OCI-LY7 (cell line): ENCODE measurements around the gene E2F8. TPM values are rescaled to one million over a fixed set of nuclear protein-coding genes. Genes with fewer than 3 reads are reported as not detected.

Experiments used
- BruUV-seq: library from RNA; stranded (reverse); fragments of 400-500 nt; replicated peaks from 2 replicates; lab custom pipeline; 2021; lab: Mats Ljungman, UMichigan
- CTCF ChIA-PET: fragments of 300-600 bp; sonication (Branson Sonifier 250); formaldehyde crosslinking; loops from one replicate; lab custom pipeline; 2022; ENCODE audit warnings: antibody characterized with exemption; ENCODE audit not compliant: unreplicated experiment; lab: Charles Lee
- POLR2A ChIA-PET: fragments of 300-600 bp; sonication (Branson Sonifier 250); formaldehyde crosslinking; loops from one replicate; lab custom pipeline; 2022; ENCODE audit warnings: antibody characterized with exemption; lab: Charles Lee
- DNase-seq: peaks from one replicate; pipeline ENCODE4 v3.0.0-alpha.2; 2015; ENCODE audit warnings: low spot score
- H2AFZ ChIP-seq: fragments of 200-600 bp; sonication (generic), shearing (Covaris generic); 2 replicates; pipeline ENCODE4 v1.6.1; 2014; ENCODE audit warnings: mild to moderate bottlenecking, antibody characterized with exemption, low read length, moderate library complexity
- H3K27ac ChIP-seq: fragments of 200-600 bp; sonication (generic); 2 replicates; pipeline ENCODE4 v1.5.1; 2014; ENCODE audit warnings: mixed run types, low read depth, mild to moderate bottlenecking, moderate library complexity, low read length, inconsistent platforms; ENCODE audit not compliant: poor library complexity, severe bottlenecking
- H3K36me3 ChIP-seq: fragments of 200-600 bp; sonication (generic); 2 replicates; pipeline ENCODE4 v1.6.1; 2014; ENCODE audit warnings: mild to moderate bottlenecking, antibody characterized with exemption, low read length, moderate library complexity, mixed read lengths; ENCODE audit not compliant: insufficient read depth
- H3K4me1 ChIP-seq: fragments of 200-600 bp; sonication (generic); 2 replicates; pipeline ENCODE4 v1.5.1; 2014; ENCODE audit warnings: mild to moderate bottlenecking, low read length; ENCODE audit not compliant: insufficient read depth, poor library complexity, severe bottlenecking
- H3K4me2 ChIP-seq: fragments of 200-600 bp; sonication (generic); 2 replicates; pipeline ENCODE4 v1.6.1; 2014; ENCODE audit warnings: mild to moderate bottlenecking, low read length
- H3K4me3 ChIP-seq: fragments of 200-600 bp; sonication (generic); 2 replicates; pipeline ENCODE4 v1.5.1; 2014; ENCODE audit warnings: mild to moderate bottlenecking, low read depth, low read length; ENCODE audit not compliant: poor library complexity, severe bottlenecking
- H3K79me2 ChIP-seq: fragments of 200-600 bp; sonication (generic); 2 replicates; pipeline ENCODE4 v1.6.1; 2016; ENCODE audit warnings: low read depth, mild to moderate bottlenecking, low read length, moderate library complexity, mixed read lengths; ENCODE audit not compliant: insufficient read depth
- H3K9me2 ChIP-seq: fragments of 200-600 bp; sonication (generic); 2 replicates; pipeline ENCODE4 v1.6.1; 2016; ENCODE audit warnings: mild to moderate bottlenecking, low read length, mixed read lengths; ENCODE audit not compliant: insufficient read depth
- H3K9me3 ChIP-seq: fragments of 200-600 bp; sonication (generic); 2 replicates; pipeline ENCODE4 v1.6.1; 2014; ENCODE audit warnings: mild to moderate bottlenecking, mixed run types, low read length, mixed read lengths
- H4K20me1 ChIP-seq: fragments of 200-600 bp; sonication (generic); 2 replicates; pipeline ENCODE4 v1.6.1; 2014; ENCODE audit warnings: mild to moderate bottlenecking, antibody characterized with exemption, low read length, moderate library complexity, mixed read lengths; ENCODE audit not compliant: insufficient read depth
- EZH2phosphoT487 ChIP-seq: fragments of 200-600 bp; sonication (generic); IDR thresholded peaks from 2 replicates; pipeline ENCODE4 v1.6.1; 2018; ENCODE audit warnings: low read depth, borderline replicate concordance, mild to moderate bottlenecking, mixed run types, antibody characterized with exemption, low read length, moderate library complexity, mixed read lengths
- intact Hi-C: fragments of 100-400 bp; cut with micrococcal nuclease; formaldehyde crosslinking; loops from one replicate; pipeline ENCODE4 v1.10.0; 2022; ENCODE audit not compliant: unreplicated experiment
- total RNA-seq, 2 experiments: library from RNA; depleted of rRNA in 1 of 2; stranded (reverse); fragments of >200 nt in 1 of 2; shearing (Covaris generic) in 1 of 2; gene quantifications; 2 replicates each; pipeline ENCODE4 v1.2.3, GENCODE V29; 2014 to 2022
- TF ChIP-seq, protein P1 (sequence below): fragments of 200-600 bp; sonication (generic); conservative IDR thresholded peaks from 2 replicates; pipeline ENCODE4 v1.5.1; 2014; ENCODE audit warnings: mild to moderate bottlenecking, antibody characterized with exemption, low read length, moderate library complexity, mixed read lengths

The E2F8 gene
- total RNA-seq, 2 experiments from 2014 or later: 29.3 to 55.7 TPM

DNA sequence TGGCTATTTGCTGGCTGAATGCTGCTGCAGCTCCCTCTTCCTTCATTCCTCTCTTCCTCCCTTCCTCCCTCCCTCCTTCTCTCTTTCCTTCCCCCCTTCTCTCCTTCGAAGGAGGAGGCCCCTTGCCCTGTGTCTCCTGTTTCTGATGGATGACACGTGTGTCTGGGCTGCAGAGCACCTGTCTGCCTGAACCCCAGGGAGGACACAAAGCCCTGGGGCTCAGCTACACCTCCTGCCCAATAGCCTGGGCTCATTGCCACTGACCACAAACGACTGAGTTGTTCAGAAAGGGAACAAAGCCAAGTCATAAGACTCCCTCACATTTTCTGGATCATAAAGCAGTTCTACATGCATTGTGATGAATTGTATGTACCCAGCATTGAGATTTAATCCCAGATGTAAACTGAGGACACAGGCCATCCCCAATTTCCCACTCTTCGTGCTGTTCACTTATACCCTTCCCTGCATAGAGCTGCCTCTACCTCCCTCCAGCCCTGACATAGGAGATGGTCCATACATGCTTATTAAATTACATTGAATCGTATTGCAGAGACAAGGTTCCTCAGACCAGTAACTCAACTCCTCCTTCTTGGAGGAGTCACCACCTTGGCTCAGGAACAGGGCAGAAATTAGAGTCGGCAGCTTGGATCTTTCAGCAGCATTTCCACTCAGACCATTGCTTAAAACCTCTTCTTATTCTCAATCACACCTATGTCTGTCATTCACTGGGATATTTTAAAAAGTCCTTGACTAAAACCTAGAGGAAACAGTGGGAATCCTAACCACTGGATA, 40.1 kb downstream of the E2F8 start:
- H3K9me3 ChIP-seq: no peaks in the 10 kb centered on the region
- H3K4me1 ChIP-seq: no peaks in the 10 kb centered on the region
- intact Hi-C loops: no loop called here
- H3K36me3 ChIP-seq: no peaks in the 10 kb centered on the region
- no peak overlapping the region for H3K4me2 ChIP-seq
- DNase-seq: no peak
- POLR2A ChIA-PET: no interaction called here
- H3K4me3 ChIP-seq: no peak overlapping the region
- CTCF ChIA-PET: no interaction called here
- no peaks in the 10 kb centered on the region for H4K20me1 ChIP-seq
- no peaks in the 10 kb centered on the region for H3K79me2 ChIP-seq
- TF ChIP-seq, protein P1, sequence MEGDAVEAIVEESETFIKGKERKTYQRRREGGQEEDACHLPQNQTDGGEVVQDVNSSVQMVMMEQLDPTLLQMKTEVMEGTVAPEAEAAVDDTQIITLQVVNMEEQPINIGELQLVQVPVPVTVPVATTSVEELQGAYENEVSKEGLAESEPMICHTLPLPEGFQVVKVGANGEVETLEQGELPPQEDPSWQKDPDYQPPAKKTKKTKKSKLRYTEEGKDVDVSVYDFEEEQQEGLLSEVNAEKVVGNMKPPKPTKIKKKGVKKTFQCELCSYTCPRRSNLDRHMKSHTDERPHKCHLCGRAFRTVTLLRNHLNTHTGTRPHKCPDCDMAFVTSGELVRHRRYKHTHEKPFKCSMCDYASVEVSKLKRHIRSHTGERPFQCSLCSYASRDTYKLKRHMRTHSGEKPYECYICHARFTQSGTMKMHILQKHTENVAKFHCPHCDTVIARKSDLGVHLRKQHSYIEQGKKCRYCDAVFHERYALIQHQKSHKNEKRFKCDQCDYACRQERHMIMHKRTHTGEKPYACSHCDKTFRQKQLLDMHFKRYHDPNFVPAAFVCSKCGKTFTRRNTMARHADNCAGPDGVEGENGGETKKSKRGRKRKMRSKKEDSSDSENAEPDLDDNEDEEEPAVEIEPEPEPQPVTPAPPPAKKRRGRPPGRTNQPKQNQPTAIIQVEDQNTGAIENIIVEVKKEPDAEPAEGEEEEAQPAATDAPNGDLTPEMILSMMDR: no peak
- no peak for TF ChIP-seq EZH2phosphoT487
- no peaks in the 10 kb centered on the region for H3K9me2 ChIP-seq
- no peak overlapping the region for H3K27ac ChIP-seq
- H2AFZ ChIP-seq: no peak overlapping the region
- no TSS peak for BruUV-seq

DNA sequence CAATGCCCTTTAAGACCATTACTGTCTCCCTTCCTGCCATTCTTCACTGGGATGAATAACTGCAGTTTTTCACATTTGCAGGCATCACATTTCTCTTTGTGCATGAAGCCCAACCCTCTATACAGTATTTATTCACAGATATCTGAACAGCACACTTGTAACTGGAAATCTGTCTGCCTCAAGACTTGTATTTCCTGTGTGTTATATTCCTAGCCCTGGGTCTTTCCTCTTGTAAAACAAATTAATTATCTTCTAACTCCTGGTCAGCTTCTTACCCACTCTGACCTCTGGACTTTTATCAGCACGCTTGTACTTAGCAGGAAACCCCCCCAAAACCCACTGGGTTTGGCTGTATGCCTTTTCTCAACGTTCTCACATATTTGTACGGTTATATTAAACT, 41.0 kb downstream of the E2F8 start:
- CTCF ChIA-PET: no interaction called here
- Histone ChIP-seq H4K20me1 (no peaks in the 10 kb centered on the region), H3K4me2 (no peak overlapping the region), H3K9me3 (no peaks in the 10 kb centered on the region), H3K79me2 (no peaks in the 10 kb centered on the region), H3K4me3 (no peak overlapping the region), H3K4me1 (no peaks in the 10 kb centered on the region), H3K36me3 (no peaks in the 10 kb centered on the region), H3K9me2 (no peaks in the 10 kb centered on the region), H3K27ac (no peak overlapping the region), H2AFZ (no peak overlapping the region)
- no peak for TF ChIP-seq EZH2phosphoT487
- TF ChIP-seq, protein P1: no peak
- POLR2A ChIA-PET: no interaction called here
- no TSS peak for BruUV-seq
- no peak for DNase-seq
- intact Hi-C loops: no loop called here

DNA sequence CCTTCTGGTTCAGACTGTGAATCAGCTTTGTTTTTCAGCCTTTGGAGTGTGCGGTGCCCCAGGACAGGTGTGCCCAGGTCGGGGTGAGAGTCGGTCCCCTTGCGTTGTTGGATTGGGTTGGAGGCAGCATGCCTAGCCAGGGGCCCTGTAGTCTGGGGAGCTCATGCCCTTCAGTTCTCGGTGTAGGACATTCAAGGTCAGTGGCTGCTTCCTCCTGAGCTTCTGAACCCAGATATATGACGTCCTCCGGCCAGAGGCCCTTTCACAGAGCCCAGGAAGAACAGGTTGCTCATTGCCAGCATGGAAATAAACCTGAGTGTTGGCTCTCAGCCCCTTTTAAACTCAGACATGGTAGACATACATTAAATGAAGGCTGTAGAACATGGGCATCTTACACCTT, 41.7 kb downstream of the E2F8 start:
- H3K27ac ChIP-seq: no peak overlapping the region
- no peaks in the 10 kb centered on the region for H3K4me1 ChIP-seq
- no peak overlapping the region for H2AFZ ChIP-seq
- H3K4me3 ChIP-seq: no peak overlapping the region
- no peaks in the 10 kb centered on the region for H3K36me3 ChIP-seq
- BruUV-seq: no TSS peak
- no peaks in the 10 kb centered on the region for H4K20me1 ChIP-seq
- H3K4me2 ChIP-seq: no peak overlapping the region
- H3K79me2 ChIP-seq: no peaks in the 10 kb centered on the region
- no peaks in the 10 kb centered on the region for H3K9me2 ChIP-seq
- no peak for TF ChIP-seq EZH2phosphoT487
- TF ChIP-seq, protein P1: no peak
- ChIA-PET POLR2A (interaction anchor here (1.6 kb wide), 1 partner anchor 33 kb away, joined by 3 read pairs; no protein-coding TSS in a partner anchor), CTCF (no interaction called here)
- H3K9me3 ChIP-seq: no peaks in the 10 kb centered on the region
- intact Hi-C loops: no loop called here
- DNase-seq: no peak
